Measurements from ENCODE around the gene ZNF222.

Gene ZNF222

DNA sequence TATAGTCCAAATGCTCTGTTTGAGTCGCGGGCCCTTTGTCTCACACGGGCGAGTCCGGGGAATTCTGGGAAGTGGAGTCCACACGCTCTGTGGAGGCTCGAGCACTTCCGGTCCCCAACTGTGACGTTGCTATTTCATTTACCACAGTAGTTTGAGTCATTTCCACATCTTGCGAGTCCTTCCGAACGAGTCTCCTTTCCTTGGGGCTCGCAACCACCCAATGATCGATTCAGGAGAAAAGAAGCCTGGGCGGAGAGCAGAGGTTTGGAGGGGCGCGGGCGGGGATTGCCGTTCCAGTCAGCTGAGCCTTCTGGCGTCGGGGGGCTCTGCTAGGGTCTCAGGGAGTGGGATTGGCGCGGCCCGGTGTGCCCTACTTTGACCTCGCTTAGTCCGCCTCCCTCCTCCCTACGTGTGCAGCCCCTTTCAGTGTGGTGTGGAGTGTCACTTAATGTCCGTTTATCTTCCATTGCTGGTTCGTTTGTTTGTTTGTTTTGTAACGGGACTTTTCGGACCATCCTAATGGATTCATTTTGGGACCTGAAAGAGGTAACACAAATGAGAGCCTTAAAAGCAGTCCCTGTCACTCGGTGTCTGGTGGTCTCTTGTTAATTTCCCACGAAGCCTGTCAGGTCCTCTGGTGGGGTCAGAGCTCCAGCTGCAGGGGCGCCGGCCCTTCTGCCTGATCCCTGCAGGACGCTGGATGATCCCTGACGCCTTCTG is at the start of gene ZNF222:
Gene ZNF222 (plus strand): TSS at position 163 of the 720 bp plus-strand sequence. CDS start 58 bp downstream, at position 221.
- peak; percentile 55 to 74 (median 72) for DNase-seq (ENCODE audit: low read depth in 3 of 3)

DNA sequence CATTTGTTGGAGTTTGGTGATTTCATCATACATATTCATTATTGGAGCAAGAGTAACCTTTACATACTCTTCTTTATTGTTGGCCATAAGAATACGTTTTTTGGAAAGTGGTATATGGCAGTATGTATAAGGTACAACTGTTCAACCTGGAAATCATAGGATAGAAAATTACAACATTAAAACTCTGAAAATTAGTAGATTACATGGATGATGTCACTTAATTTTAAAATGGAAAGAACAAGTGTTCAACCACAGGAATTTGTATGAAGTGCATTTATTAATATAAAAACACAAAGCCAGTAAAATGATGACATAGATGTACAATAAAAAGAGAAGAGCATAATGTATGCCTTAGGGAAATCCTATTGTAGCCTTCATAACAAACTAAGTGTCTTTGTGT is 48.4 kb upstream of the ZNF222 start:
- no peak for DNase-seq (ENCODE audit: low read depth in 3 of 3)

DNA sequence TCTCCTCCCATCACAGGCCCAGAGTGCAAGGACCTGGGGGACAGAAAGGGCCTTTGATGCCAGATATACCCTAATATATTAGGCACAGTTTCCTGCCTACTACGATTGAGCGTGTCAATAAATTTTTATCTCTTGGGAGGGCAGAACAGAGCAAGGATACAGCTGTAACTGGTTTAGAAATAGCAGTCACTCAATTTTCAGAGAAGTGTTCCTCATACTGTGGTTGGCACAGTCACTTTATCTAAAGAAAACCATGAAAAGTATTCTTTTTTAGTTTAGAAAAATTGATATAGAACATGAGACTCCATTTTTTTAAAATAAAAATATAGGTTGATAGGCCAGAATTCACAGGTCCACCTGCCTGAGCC is 41.7 kb upstream of the ZNF222 start:
- DNase-seq (ENCODE audit: low read depth in 3 of 3): no peak

DNA sequence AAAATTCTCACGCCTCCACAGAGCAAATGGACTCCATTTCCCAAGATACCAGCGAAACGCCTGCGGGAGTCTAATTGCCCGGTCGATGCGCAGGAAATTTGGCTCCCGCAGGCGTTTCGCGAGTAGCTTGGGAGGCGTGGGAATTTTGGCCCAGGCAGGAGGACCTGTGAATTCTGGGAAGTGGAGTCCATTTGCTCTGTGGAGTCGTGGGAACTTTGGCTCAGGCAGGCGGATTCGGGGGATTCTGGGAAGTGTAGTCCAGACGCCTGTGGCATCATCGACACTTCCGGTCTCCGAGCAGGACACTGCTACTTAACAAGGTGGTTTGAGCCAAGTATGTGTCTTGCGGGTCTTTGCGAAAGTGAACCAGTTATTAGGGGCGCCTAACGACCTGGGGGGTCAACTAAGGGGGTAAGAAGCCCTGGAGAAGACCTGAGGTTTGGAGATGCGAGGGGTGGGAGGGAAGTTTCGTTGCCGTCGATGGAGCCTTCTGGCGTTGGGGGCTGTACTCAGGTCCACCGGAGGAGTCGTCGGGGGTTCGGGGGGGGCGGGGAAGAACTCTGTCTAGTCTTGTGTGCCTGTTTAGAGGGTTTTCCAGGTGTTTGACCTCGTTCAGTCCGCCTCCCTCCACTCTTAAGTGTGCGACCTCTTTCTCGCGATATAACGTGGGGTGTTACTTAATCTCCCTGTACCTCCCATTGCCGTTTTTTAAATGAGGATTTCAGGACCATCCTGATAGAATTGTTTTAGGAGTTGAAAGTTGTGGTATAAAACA is 41.1 kb upstream of the ZNF222 start, which contains the start of gene ZNF155:
Gene ZNF155 (plus strand): TSS at position 277 of the 775 bp plus-strand sequence. CDS start 4,356 bp downstream, outside the sequence.
- peak; percentile 54 to 67 (median 65) for DNase-seq (ENCODE audit: low read depth in 3 of 3)

DNA sequence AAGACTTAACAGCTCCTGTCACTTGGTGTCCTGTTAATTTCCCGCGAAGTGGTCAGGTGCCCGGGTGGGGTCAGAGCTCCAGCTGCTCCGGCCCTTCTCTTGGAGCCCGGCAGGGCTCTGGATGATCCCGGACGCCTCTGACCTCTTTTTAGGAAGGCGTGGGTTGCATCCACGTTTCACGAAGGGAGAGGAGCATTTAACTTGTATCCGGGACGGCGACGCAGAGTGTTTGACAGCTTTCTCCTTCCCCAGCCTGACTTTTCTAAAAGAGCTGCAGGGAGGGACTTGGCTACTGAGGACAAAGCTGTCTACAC is 40.5 kb upstream of the ZNF222 start:
- DNase-seq (ENCODE audit: low read depth in 3 of 3): no peak

DNA sequence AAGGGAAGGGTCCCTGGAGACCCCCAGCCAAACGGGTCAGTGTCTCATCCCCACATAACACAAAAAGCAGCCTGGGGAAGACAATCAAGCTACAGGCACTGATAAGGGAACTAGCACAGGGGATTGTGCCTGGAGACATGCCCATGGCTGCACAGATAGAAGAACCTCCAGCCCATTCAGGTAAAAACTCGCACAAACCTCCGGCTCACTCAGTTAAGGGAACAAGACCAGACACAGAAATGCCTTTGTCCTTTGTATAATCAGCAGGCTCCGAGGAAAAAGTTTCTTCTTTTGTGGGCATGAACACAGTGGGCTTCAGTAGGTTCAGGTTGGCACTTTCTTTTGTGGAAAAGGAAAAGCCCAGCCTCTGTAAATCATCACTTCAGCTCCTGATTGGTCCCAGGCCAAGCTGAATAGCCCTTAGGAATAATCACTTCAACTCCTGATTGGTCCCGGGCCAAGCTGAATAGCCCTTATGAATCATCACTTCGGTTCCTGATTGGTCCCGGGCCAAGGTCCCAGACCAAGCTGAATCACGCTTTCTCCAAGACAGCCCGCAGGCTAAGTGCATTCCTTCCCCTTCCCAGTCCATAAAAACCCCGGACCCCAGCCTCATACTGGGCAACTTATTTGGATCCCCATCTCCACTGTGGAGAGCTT is 27.4 kb upstream of the ZNF222 start:
- DNase-seq (ENCODE audit: low read depth in 3 of 3): no peak

DNA sequence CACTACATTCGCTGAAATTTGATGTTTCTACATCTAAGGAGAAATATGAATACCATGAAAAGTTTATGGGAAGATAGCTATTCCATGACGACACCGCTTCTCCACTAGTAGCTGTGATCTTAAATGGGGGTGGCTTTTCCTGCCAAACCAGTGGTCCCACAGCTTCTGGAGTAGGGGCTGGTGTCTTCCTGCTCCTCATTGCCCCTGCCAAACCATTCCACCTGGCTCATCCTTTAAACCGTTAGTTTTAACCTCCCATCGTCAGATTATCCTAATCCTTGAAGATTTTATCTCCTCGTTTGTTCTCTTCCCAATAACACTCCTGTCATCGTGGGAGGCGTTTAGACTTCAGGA is 23.0 kb upstream of the ZNF222 start:
- no peak for DNase-seq (ENCODE audit: low read depth in 3 of 3)

DNA sequence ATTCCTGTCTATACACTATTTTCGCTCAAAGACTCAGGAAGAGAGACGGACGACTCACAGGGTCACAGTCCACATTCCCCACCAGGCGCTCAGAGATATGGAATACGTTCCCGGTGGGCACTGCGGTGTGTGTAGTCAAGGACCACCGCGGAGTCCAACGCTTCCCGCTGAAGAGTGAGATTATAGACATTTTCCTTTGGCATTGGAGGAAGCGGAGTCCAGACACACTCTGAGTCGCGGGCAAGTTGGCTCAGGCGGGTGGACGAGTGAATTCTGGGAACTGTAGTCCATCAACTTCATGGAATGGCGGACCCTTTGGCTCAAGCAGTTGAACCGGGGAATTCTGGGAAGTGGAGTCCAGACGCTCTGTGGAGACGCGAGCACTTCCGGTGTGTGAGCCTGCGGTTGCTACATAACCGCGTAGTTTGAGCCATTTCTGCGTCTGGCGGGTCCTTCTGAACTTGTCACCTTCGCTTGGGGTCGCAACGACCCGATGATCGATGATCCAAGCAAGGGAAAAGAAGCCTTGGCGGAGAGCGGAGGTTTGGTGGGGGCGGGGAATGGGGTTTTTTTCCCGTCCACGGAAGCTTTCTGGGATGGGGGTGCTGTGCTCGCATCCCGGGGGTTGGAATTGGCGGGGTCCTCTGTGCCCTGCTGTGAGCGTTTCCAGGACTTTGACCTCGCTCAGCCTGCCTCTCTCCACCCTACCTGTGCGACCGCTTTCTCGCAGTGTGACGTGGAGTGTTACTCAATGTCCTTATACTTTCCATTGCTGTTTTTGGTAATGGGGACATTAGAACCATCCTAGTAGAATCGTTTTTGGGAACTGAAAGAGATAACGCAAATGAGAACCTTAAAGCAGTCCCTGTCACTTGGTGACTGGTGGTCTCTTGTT is 22.4 kb upstream of the ZNF222 start, which contains the start of gene ZNF230:
Gene ZNF230 (plus strand): TSS at position 392 of the 895 bp plus-strand sequence. CDS start 4,122 bp downstream, outside the sequence.
- peak; percentile 61 to 79 (median 78) for DNase-seq (ENCODE audit: low read depth in 3 of 3)

DNA sequence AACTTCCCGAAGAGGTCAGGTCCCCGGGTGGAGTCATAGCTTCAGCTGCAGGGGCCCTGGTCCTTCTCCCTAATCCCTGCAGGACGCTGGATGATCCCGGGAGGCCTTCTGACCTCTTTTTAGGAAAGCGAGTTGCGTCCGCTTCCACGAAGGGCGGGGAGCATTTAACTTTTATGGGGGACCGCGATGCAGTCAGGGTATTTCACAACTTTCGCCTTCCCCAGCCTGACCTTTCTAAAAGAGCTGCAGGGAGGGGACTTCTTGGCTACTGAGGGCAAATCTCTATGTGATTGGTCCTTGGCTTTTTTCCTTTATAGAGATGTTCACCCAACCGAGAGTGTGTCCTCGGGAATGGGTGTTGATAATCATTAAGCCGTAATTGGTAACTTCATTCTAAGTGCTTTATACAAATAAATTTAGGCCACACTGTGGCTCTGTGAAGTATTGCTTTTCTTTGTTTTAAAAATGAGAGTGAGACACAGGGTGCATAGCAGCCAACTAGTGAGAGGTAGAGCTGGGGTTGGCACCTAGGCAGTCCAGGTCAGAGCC is 21.6 kb upstream of the ZNF222 start:
- no peak for DNase-seq (ENCODE audit: low read depth in 3 of 3)

DNA sequence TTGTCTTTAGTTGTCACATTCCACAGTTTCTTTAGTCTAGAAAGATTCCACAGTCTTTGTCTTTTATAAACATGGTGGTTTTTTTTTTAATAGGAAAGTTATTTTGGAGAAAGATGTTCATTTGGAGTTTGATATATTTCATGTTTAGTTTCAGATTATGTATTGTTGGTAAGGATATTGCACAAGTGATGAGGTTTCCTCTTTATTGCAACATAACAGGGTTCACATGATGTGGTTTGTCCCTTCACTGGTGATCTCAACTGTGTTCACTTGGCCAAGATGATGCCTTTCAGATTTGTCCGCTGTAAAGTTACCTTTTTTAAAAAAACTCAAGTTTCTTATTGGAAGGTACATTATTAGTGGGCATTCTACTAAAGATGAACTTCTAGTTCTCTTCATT is 19.2 kb upstream of the ZNF222 start:
- no peak for DNase-seq (ENCODE audit: low read depth in 3 of 3)

DNA sequence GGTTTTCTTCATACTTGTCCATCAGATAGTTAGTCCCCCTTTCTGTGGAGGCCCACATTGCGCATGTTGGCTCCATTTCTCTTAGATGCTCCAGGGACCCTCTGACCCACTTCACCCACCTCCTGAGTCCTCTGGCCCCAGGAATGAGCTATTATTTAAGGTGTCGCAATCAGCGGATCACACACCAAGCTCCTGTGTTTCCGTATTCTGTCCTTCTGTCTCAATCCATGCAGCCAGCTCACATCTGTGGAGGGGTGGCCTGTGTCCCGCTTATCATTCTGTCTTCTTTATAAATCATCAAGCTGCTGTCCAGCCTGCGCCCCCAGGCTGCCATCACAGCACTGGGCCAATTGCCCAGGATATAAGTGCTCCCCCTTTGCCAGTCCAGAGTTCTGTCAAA is 17.7 kb upstream of the ZNF222 start:
- DNase-seq (ENCODE audit: low read depth in 3 of 3): no peak

DNA sequence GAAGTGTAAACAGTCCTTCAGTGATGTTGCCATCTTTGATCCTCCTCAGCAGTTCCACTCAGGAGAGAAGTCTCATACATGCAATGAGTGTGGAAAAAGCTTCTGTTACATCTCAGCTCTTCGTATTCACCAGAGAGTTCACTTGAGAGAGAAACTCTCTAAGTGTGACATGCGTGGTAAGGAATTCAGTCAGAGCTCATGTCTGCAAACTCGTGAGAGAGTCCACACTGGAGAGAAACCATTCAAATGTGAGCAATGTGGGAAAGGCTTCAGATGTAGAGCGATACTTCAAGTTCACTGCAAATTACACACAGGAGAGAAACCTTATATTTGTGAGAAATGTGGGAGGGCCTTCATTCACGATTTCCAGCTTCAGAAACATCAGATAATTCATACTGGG is 14.7 kb upstream of the ZNF222 start:
- DNase-seq (ENCODE audit: low read depth in 3 of 3): no peak

DNA sequence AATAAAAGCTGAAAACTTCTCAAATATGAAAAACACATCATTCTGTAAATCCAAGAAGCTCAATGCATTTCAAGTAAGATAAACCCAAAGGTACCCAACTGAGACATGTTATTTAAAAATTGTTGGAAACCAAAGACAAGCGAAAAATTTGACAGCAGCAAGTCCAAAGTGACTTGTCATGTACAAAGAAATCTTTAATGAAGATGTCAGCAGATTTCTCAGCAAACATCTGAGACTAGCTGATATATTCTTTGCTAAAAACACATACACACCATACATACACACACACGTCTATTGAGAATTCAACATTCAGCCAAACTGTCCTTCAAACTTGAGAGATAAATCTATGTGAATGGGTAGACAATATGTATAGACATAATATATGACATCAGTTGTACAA is 5.7 kb upstream of the ZNF222 start:
- no peak for DNase-seq (ENCODE audit: low read depth in 3 of 3)

DNA sequence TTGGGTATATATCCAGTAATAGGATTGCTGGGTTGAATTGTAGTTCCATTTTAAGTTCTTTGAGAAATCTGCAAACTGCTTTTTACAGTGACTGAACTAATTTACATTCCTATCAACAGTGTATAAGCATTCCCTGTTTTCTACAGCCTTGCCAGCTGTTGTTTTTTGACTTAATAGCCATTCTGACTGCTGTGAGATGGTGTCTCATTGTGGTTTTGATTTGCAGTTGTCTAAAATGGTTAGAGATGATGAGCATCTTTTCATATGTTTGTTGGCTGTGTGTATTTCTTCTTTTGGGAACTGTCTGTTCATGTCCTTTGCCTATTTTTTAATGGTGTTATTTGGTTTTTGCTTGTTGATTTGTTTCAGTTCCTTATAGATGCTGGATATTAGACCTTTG is 4.0 kb upstream of the ZNF222 start:
- no peak for DNase-seq (ENCODE audit: low read depth in 3 of 3)

DNA sequence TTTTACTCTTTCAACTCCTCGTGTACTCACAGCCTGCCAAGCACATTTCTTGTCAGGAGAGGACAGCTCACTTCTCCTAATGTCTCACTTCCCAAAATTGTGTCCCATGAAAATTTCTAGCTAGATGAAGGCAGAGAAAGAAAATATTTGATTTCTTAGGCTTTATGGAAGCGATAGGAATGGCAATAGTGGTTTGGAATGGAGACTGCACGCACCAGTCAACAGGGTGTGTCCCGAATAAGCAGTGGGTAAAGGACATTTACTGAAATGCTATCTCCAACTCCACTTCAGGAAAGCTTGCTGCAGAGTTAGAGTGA is 321 bp upstream of the ZNF222 start:
- DNase-seq (ENCODE audit: low read depth in 3 of 3): no peak

DNA sequence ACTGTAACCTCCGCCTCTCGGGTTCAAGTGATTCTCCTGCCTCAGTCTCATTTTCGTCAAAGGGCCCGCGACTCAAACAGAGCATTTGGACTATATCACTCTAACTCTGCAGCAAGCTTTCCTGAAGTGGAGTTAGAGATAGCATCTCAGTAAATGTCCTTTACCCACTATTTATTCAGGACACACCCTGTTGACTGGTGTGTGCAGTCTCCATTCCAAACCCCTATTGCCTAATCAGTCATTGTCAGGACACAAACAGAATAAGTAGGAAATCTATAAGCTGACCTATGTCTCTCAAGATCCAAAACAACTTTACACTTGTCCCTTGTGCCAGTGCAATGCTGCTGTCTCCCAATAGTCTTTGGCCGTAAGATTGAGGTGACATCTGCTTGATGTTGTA is 1.4 kb downstream of the ZNF222 start:
- DNase-seq (ENCODE audit: low read depth in 3 of 3): no peak

DNA sequence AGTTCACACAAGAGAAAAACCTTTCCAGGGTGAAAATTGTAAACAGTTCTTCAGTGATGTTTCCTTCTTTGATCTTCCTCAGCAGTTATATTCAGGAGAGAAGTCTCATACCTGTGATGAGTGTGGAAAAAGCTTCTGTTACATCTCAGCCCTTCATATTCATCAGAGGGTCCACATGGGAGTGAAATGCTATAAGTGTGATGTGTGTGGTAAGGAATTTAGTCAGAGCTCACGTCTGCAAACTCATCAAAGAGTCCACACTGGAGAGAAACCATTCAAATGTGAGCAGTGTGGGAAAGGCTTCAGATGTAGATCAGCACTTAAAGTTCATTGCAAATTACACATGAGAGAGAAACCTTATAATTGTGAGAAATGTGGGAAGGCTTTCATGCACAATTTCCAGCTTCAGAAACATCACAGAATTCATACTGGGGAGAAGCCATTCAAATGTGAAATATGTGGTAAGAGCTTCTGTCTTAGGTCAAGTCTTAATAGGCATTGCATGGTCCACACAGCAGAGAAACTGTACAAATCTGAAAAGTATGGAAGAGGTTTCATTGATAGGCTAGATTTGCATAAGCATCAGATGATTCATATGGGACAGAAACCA is 6.9 kb downstream of the ZNF222 start:
- no peak for DNase-seq (ENCODE audit: low read depth in 3 of 3)

DNA sequence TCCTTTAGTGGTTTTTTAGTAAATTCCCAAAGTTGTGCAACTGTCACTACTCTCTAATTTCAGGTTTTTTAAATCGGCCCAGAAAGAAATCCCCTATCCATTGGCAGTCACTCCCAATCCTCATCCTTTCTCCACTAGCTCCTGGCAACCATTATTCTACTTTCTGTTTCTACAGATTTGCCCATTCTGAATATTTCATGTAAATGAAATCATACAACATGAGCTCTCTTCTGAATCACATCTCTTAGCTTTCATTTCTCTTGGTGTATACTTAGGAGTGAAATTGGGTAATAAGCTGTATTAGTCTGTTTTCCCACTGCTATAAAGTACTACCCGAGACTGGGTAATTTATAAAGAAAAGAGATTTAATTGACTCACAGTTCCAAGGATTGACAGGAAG is 17.0 kb downstream of the ZNF222 start:
- DNase-seq (ENCODE audit: low read depth in 3 of 3): no peak

DNA sequence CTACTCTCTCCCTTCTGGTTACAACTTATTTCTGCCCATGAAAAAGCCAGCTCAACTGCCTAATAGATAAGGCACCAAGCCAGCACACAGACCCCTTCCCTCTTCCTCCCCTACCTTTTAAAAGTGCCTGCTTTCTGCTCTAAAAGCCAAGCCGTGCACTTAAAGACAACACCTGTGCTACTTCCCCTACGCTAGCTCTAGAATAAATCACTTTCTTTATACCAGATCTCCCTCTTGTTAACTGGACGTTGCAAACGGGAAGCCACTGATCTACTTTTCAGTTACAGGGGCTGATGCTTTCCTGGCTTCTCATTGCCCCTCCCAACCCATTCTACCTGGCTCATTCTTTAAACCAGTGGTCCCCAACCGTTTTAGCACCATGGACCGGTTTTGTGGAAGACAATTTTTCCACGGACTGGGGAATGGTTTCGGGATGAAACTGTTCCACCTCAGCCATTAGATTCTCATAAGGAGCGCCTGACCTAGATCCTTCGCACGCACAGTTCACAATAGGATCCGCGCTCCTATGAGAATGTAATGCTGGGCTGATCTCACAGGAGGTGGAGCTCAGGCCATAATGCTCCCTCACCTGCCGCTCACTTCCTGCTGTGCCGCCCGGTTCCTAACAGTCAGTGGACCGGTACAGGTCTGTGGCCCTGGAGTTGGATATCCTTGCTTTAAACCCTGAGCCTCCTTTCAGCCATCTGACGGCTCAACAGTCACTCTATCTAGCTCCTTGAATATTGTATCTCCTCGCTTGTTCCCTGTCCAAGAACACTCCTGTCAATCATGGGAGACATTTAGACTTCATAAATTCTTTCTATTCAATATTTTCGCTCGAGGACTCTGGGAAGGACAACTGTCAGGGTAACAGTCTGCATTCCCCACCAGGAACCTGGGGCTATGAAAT is 25.8 kb downstream of the ZNF222 start:
- peak in 1 of 3 experiments; percentile 11 for DNase-seq (ENCODE audit: low read depth in 3 of 3)

Measured in stimulated activated CD4-positive, alpha-beta T cell treated with anti-CD3 and anti-CD28 coated beads, TNF-alpha, amount 100 ng/mL, for 24 hours (primary cell).